Measurements from ENCODE around the gene FUOM.
"Not testable (repeated sequence)": the region's sequence is repeated elsewhere in the genome, so short reads cannot be mapped to it uniquely, and the experiment has no call there.

The FUOM gene

GRCh38 chr10:133326223-133326551, 31.6 kb downstream of the FUOM start:
- ChIA-PET POLR2A (no interaction called here), CTCF (no interaction called here)
- DNase-seq (ENCODE audit: extremely low spot score) = no peak
- TF ChIP-seq ELF4 (IDR thresholded peaks at IDR 0.05) = no peak
- TF ChIP-seq HDGF (IDR thresholded peaks at IDR 0.05; ENCODE audit: borderline replicate concordance) = no peak
- TF ChIP-seq FOXM1 (IDR thresholded peaks at IDR 0.05; ENCODE audit: borderline replicate concordance) = no peak
- no peak for TF ChIP-seq CTBP1 (IDR thresholded peaks at IDR 0.05; ENCODE audit: borderline replicate concordance)
- no peak for TF ChIP-seq SUZ12 (IDR thresholded peaks at IDR 0.05)
- TF ChIP-seq, protein P1, sequence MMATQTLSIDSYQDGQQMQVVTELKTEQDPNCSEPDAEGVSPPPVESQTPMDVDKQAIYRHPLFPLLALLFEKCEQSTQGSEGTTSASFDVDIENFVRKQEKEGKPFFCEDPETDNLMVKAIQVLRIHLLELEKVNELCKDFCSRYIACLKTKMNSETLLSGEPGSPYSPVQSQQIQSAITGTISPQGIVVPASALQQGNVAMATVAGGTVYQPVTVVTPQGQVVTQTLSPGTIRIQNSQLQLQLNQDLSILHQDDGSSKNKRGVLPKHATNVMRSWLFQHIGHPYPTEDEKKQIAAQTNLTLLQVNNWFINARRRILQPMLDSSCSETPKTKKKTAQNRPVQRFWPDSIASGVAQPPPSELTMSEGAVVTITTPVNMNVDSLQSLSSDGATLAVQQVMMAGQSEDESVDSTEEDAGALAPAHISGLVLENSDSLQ (IDR thresholded peaks at IDR 0.05) = no peak
- TF ChIP-seq SP1 (IDR thresholded peaks at IDR 0.05) = no peak
- TF ChIP-seq FOXK2 (IDR thresholded peaks at IDR 0.05) = no peak
- no peak for TF ChIP-seq ZNF384 (IDR thresholded peaks at IDR 0.05)
- no peak for TF ChIP-seq BHLHE40 (IDR thresholded peaks at IDR 0.05; ENCODE audit: borderline replicate concordance)
- TF ChIP-seq TARDBP (IDR thresholded peaks at IDR 0.05) = no peak
- TF ChIP-seq ARNT (IDR thresholded peaks at IDR 0.05) = no peak
- TF ChIP-seq L3MBTL2 (conservative IDR thresholded peaks at IDR 0.05) = no peak
- no peak for TF ChIP-seq NFRKB (IDR thresholded peaks at IDR 0.05)
- no peak for TF ChIP-seq FOXA1 (IDR thresholded peaks at IDR 0.05)
- no peak for TF ChIP-seq LEF1 (IDR thresholded peaks at IDR 0.05; ENCODE audit: borderline replicate concordance)

GRCh38 chr10:133325440-133326222, 32.2 kb downstream of the FUOM start:
- no peak for DNase-seq (ENCODE audit: extremely low spot score)
- CTCF ChIA-PET = no interaction called here
- TF ChIP-seq ARNT (IDR thresholded peaks at IDR 0.05) (no peak), FOXK2 (IDR thresholded peaks at IDR 0.05) (no peak), FOXM1 (IDR thresholded peaks at IDR 0.05; ENCODE audit: borderline replicate concordance) (no peak), HDGF (IDR thresholded peaks at IDR 0.05; ENCODE audit: borderline replicate concordance) (no peak), BHLHE40 (IDR thresholded peaks at IDR 0.05; ENCODE audit: borderline replicate concordance) (no peak), TARDBP (IDR thresholded peaks at IDR 0.05) (no peak), FOXA1 (IDR thresholded peaks at IDR 0.05) (no peak), NFRKB (IDR thresholded peaks at IDR 0.05) (no peak), ELF4 (IDR thresholded peaks at IDR 0.05) (no peak), L3MBTL2 (conservative IDR thresholded peaks at IDR 0.05) (no peak), SUZ12 (IDR thresholded peaks at IDR 0.05) (no peak), LEF1 (IDR thresholded peaks at IDR 0.05; ENCODE audit: borderline replicate concordance) (no peak), ZNF384 (IDR thresholded peaks at IDR 0.05) (no peak), SP1 (IDR thresholded peaks at IDR 0.05) (no peak), CTBP1 (IDR thresholded peaks at IDR 0.05; ENCODE audit: borderline replicate concordance) (no peak)
- TF ChIP-seq, protein P1 (IDR thresholded peaks at IDR 0.05) = no peak
- POLR2A ChIA-PET = no interaction called here

DNA sequence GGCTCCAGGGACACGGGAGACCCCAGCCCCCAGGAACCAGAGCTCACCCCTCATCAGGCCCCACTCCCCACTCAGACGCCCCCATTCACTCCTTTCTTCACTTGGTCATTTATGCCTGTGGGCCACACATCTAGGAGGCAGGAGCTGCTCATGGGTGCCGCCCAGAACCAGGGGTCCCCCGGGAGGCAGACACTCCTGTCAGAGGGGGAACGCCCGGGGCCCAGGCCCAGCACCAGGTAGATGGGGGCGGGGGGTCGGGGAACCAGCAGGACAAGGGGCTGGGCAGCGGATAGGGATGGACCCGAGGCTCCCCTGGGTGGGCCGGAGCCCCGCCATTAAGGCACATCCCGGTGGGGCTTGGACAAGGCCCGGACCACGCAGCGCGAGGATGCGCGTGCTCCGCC, 33.0 kb downstream of the FUOM start:
- TF ChIP-seq ELF4 (IDR thresholded peaks at IDR 0.05) (no peak), LEF1 (IDR thresholded peaks at IDR 0.05; ENCODE audit: borderline replicate concordance) (no peak), ARNT (IDR thresholded peaks at IDR 0.05) (no peak), TARDBP (IDR thresholded peaks at IDR 0.05) (no peak), FOXM1 (IDR thresholded peaks at IDR 0.05; ENCODE audit: borderline replicate concordance) (no peak), FOXA1 (IDR thresholded peaks at IDR 0.05) (no peak), CTBP1 (IDR thresholded peaks at IDR 0.05; ENCODE audit: borderline replicate concordance) (no peak), SP1 (IDR thresholded peaks at IDR 0.05) (no peak), BHLHE40 (IDR thresholded peaks at IDR 0.05; ENCODE audit: borderline replicate concordance) (no peak)
- DNase-seq (ENCODE audit: extremely low spot score) = no peak
- ChIA-PET POLR2A (interaction anchor here (0.6 to 1.4 kb wide), 5 partner anchors 9 to 50 kb away, joined by 3 to 5 read pairs (median 4); partner anchors contain the start of gene FUOM), CTCF (no interaction called here)

GRCh38 chr10:133324198-133324792, 33.5 kb downstream of the FUOM start:
- ChIA-PET POLR2A (interaction anchor here (0.6 to 1.4 kb wide), 6 partner anchors 9 to 53 kb away, joined by 3 to 5 read pairs (median 4); partner anchors contain the start of gene FUOM), CTCF (interaction anchor here (1.0 kb wide), 1 partner anchor 180 kb away, joined by 5 read pairs; no protein-coding TSS in a partner anchor)
- TF ChIP-seq ZNF384 (IDR thresholded peaks at IDR 0.05) = no peak
- no peak for TF ChIP-seq FOXM1 (IDR thresholded peaks at IDR 0.05; ENCODE audit: borderline replicate concordance)
- TF ChIP-seq NFRKB (IDR thresholded peaks at IDR 0.05) = no peak
- no peak for TF ChIP-seq LEF1 (IDR thresholded peaks at IDR 0.05; ENCODE audit: borderline replicate concordance)
- no peak for TF ChIP-seq FOXK2 (IDR thresholded peaks at IDR 0.05)
- TF ChIP-seq L3MBTL2 (conservative IDR thresholded peaks at IDR 0.05) = no peak
- no peak for TF ChIP-seq SUZ12 (IDR thresholded peaks at IDR 0.05)
- TF ChIP-seq, protein P1 (IDR thresholded peaks at IDR 0.05) = no peak
- no peak for TF ChIP-seq TARDBP (IDR thresholded peaks at IDR 0.05)
- TF ChIP-seq BHLHE40 (IDR thresholded peaks at IDR 0.05; ENCODE audit: borderline replicate concordance) = no peak
- no peak for TF ChIP-seq SP1 (IDR thresholded peaks at IDR 0.05)
- peak; percentile 79 for DNase-seq (ENCODE audit: extremely low spot score)

- POLR2A ChIA-PET = not testable (repeated sequence)
Observed at GRCh38 chr10:133322064-133322709, 35.6 kb downstream of the FUOM start.

DNA sequence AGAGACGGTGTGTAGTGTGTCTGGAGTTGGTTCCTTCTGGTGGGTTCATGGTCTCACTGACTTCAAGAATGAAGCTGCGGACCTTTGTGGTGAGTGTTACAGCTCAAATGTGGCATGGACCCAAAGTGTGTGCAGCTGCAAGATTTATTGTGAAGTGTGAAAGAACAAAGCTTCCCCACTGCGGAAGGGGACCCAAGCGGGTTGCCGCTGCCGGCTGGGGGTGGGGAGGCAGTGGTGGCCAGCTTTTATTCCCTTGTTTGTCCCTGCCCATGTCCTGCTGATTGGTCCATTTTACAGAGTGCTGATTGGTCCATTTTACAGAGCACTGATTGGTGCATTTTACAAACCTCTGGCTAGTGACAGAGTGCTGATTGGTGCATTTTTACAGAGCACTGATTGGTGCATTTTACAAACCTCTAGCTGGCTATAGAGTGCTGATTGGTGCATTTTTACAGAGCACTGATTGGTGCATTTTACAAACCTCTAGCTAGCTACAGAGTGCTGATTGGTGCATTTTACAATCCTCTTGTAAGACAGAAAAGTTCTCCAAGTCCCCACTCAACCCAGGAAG, 36.9 kb downstream of the FUOM start:
- CTCF ChIA-PET = interaction anchor here (1.0 kb wide), 1 partner anchor 8 kb away, joined by 3 read pairs; no protein-coding TSS in a partner anchor
- DNase-seq (ENCODE audit: extremely low spot score); POLR2A ChIA-PET: not testable (repeated sequence)

More at GRCh38 chr10:133322064-133322709, 35.6 kb downstream of the FUOM start:
- DNase-seq (ENCODE audit: extremely low spot score); CTCF ChIA-PET: not testable (repeated sequence)
